MCF 10A (cell line): ENCODE results near the gene VWA5B1. TPM values are rescaled to one million over a fixed set of nuclear protein-coding genes. Genes with fewer than 3 reads are reported as not detected.
"Not testable (repeated sequence)": the region's sequence is repeated elsewhere in the genome, so short reads cannot be mapped to it uniquely, and the experiment has no call there.

Experiments used
- BruUV-seq: library from RNA; stranded (reverse); fragments of 400-500 nt; replicated peaks from 2 replicates; lab custom pipeline; 2021; lab: Mats Ljungman, UMichigan
- CTCF ChIA-PET: fragments of 300-600 bp; sonication (Branson Sonifier 250); formaldehyde crosslinking; extraction: SDS; loops from one replicate; lab custom pipeline; 2021; ENCODE audit warnings: antibody characterized with exemption, inconsistent platforms; lab: Yijun Ruan, JAX
- POLR2A ChIA-PET: fragments of 300-600, 350-650 bp; sonication (Branson Sonifier 250); formaldehyde crosslinking; extraction: SDS; loops from one replicate; lab custom pipeline; 2020; ENCODE audit warnings: antibody characterized with exemption, inconsistent platforms; lab: Yijun Ruan, JAX
- DNase-seq: peaks from one replicate; pipeline ENCODE4 v3.0.0-alpha.2; 2018; ENCODE audit not compliant: unreplicated experiment
- H3K27ac Mint-ChIP-seq: one replicate; pipeline ENCODE4 v1.8.0; 2022; ENCODE audit warnings: mild to moderate bottlenecking, low read depth, mixed read lengths; ENCODE audit not compliant: unreplicated experiment
- H3K27me3 Mint-ChIP-seq: one replicate; pipeline ENCODE4 v1.8.0; 2022; ENCODE audit warnings: mixed read lengths; ENCODE audit not compliant: insufficient read depth, unreplicated experiment
- H3K36me3 Mint-ChIP-seq: one replicate; pipeline ENCODE4 v1.8.0; 2022; ENCODE audit warnings: mild to moderate bottlenecking, moderate library complexity, mixed read lengths; ENCODE audit not compliant: insufficient read depth, unreplicated experiment
- H3K4me1 Mint-ChIP-seq: one replicate; pipeline ENCODE4 v1.8.0; 2022; ENCODE audit warnings: mixed read lengths; ENCODE audit not compliant: insufficient read depth, unreplicated experiment
- H3K4me3 Mint-ChIP-seq: one replicate; pipeline ENCODE4 v1.8.0; 2022; ENCODE audit warnings: mild to moderate bottlenecking, moderate library complexity, mixed read lengths; ENCODE audit not compliant: unreplicated experiment
- H3K9me3 Mint-ChIP-seq: one replicate; pipeline ENCODE4 v1.8.0; 2022; ENCODE audit warnings: mixed read lengths; ENCODE audit not compliant: unreplicated experiment
- intact Hi-C: fragments of 100-400 bp; cut with micrococcal nuclease; formaldehyde crosslinking; loops from 2 replicates; pipeline ENCODE4 v1.14.1; 2022
- total RNA-seq: library from RNA; stranded (reverse); gene quantifications from 2 replicates; pipeline ENCODE4 v1.2.3, GENCODE V29; 2022
- TF ChIP-seq, protein P1 (sequence below): fragments of 200-600 bp; IDR thresholded peaks from one replicate; pipeline ENCODE4 v1.8.0; 2022; ENCODE audit warnings: antibody characterized with exemption, mild to moderate bottlenecking; ENCODE audit not compliant: unreplicated experiment

The VWA5B1 gene
- total RNA-seq, 1 experiment from 2014 or later, result not detected

DNA sequence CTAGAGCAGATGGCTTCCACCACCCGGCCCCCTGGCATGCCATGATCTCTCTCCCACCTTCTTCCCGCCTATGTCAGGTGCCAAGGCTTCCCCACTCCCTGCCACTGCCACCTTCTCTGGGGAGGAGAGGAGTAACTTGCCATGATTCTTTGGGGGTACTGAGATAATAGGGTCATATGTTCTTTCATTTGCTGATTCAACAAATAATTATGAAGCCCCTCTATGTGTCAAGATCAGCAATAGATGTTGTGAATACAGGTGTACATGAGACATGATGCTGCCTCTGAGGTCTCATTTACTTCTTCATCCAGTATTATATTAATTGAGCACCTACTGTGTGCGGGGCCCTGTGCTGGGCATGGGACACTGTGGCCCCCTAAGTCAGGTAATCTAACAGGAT lies 6.0 kb upstream of the VWA5B1 start:
- DNase-seq, result no peak
- intact Hi-C loops, result no loop called here
- Mint-ChIP-seq H3K4me3 (no peak overlapping the region), H3K27me3 (peaks cover 19% of the 10 kb centered on the region), H3K9me3 (no peaks in the 10 kb centered on the region), H3K27ac (no peak overlapping the region), H3K4me1 (peaks cover 12% of the 10 kb centered on the region), H3K36me3 (no peaks in the 10 kb centered on the region)
- POLR2A ChIA-PET, result no interaction called here
- CTCF ChIA-PET, result no interaction called here
- TF ChIP-seq, protein P1, sequence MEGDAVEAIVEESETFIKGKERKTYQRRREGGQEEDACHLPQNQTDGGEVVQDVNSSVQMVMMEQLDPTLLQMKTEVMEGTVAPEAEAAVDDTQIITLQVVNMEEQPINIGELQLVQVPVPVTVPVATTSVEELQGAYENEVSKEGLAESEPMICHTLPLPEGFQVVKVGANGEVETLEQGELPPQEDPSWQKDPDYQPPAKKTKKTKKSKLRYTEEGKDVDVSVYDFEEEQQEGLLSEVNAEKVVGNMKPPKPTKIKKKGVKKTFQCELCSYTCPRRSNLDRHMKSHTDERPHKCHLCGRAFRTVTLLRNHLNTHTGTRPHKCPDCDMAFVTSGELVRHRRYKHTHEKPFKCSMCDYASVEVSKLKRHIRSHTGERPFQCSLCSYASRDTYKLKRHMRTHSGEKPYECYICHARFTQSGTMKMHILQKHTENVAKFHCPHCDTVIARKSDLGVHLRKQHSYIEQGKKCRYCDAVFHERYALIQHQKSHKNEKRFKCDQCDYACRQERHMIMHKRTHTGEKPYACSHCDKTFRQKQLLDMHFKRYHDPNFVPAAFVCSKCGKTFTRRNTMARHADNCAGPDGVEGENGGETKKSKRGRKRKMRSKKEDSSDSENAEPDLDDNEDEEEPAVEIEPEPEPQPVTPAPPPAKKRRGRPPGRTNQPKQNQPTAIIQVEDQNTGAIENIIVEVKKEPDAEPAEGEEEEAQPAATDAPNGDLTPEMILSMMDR, result no peak
- no TSS peak for BruUV-seq

DNA sequence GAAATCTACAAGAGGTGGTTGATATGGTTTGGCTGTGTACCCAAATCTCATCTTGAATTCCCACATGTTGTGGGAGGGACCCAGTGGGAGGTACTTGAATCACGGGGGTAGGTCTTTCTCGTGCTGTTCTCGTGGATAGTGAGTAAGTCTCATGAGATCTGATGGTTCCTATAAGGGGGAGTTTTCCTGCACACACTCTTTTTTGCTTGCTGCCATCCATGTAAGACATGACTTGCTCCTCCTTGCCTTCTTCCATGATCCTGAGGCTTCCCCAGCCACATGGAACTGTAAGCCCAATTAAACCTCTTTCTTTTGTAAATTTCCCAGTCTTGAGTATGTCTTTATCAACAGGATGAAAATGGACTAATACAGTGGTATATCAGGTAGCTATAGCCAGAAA lies 5.2 kb upstream of the VWA5B1 start:
- no TSS peak for BruUV-seq
- TF ChIP-seq, protein P1, result no peak
- intact Hi-C loops, result no loop called here
- DNase-seq, result no peak
- ChIA-PET POLR2A (no interaction called here), CTCF (no interaction called here)
- Mint-ChIP-seq H3K4me3 (no peak overlapping the region), H3K27me3 (peaks cover 24% of the 10 kb centered on the region), H3K36me3 (no peaks in the 10 kb centered on the region), H3K27ac (no peak overlapping the region), H3K9me3 (no peaks in the 10 kb centered on the region), H3K4me1 (peaks cover 6% of the 10 kb centered on the region)

GRCh38 chr1:20287696-20288095 lies 3.0 kb upstream of the VWA5B1 start:
- POLR2A ChIA-PET, DNase-seq, H3K36me3 Mint-ChIP-seq, H3K4me3 Mint-ChIP-seq, BruUV-seq, H3K27ac Mint-ChIP-seq, intact Hi-C loops, H3K4me1 Mint-ChIP-seq, CTCF ChIA-PET, H3K9me3 Mint-ChIP-seq: not testable (repeated sequence)
- H3K27me3 Mint-ChIP-seq, result peaks cover 46% of the 10 kb centered on the region

DNA sequence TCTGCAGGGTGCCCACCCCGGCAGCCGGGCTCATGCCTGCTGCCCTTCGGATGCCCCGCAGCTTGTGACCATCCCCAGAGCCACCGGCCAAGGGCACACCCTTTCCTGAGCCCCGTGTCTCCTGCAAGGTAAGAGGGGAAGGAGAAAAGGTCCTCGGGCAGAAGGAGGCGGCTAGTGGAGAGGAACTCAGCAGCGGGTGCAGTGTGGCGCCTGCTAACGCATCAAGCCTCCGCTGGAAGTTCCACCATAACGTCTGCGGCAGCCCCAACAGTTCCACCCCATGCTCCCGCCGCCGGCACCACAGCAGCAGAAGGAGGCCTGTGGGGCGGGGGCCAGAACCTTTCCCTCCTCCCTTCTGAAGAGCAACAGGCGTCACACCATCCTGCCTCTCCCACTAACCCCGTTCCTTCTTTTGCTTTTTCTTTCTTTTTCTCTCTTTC lies 990 bp downstream of the VWA5B1 start:
- Mint-ChIP-seq H3K4me1 (no peaks in the 10 kb centered on the region), H3K27me3 (peaks cover 57% of the 10 kb centered on the region), H3K4me3 (no peak overlapping the region), H3K36me3 (no peaks in the 10 kb centered on the region), H3K27ac (no peak overlapping the region), H3K9me3 (no peaks in the 10 kb centered on the region)
- DNase-seq, result no peak
- TF ChIP-seq, protein P1, result no peak
- CTCF ChIA-PET, result no interaction called here
- POLR2A ChIA-PET, result no interaction called here
- intact Hi-C loops, result no loop called here
- BruUV-seq, result no TSS peak

GRCh38 chr1:20298626-20299025 lies 8.0 kb downstream of the VWA5B1 start:
- H3K9me3 Mint-ChIP-seq, result no peaks in the 10 kb centered on the region
- TF ChIP-seq, protein P1, result no peak
- no peak overlapping the region for H3K4me3 Mint-ChIP-seq
- H3K27me3 Mint-ChIP-seq, result peaks cover 18% of the 10 kb centered on the region
- intact Hi-C loops, result no loop called here
- BruUV-seq, result no TSS peak
- POLR2A ChIA-PET, result no interaction called here
- CTCF ChIA-PET, result no interaction called here
- H3K4me1 Mint-ChIP-seq, result no peaks in the 10 kb centered on the region
- no peak for DNase-seq
- H3K27ac Mint-ChIP-seq, result no peak overlapping the region
- H3K36me3 Mint-ChIP-seq, result no peaks in the 10 kb centered on the region
